Superior temporal gyrus (tissue), 1 donor: ENCODE measurements around the gene TSPEAR.

ENCODE experiments used
- DNase-seq: peaks from one replicate; pipeline ENCODE4 v3.0.0-alpha.2; 2016; ENCODE audit errors: extremely low spot score

TSPEAR gene

DNA sequence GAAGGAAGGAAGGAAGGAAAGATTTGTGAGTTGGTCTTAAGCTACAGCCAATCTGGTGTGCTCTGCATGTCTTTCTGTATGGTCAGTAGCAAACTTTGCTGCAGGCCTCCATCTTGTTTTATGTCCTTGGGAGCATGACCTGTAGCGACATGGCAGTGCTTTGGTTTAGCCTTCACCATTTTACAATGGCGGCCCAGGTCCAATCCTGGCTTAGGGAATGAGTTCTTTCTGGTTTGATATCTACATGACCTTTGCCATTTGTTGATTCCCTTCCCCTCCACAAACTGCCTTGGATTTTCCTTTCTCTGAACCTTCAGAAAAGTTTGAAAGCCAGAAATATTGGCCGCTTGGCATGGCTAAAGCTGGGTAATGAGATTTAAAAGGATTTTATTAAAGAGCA is 30.5 kb upstream of the TSPEAR start:
- DNase-seq = no peak

DNA sequence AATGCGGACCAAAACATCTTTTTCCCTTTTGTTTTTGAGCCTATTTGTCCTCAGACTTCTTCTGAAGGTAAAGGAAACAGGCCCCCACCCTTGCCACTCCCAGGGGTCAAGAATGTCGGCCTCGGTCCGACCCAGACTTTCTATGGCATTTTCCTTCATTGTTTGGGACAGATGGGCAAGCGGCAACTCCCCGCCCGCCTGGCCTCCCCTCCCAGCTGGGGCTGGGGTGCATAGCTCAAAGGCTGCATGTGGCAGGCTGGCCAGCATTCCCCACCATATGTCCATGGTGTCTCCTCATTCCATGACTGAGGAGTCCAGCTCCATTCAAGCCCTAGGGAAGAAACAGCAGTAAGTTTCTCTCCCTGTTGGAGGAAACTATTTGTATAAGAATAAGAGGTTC is 29.4 kb upstream of the TSPEAR start:
- DNase-seq = no peak

DNA sequence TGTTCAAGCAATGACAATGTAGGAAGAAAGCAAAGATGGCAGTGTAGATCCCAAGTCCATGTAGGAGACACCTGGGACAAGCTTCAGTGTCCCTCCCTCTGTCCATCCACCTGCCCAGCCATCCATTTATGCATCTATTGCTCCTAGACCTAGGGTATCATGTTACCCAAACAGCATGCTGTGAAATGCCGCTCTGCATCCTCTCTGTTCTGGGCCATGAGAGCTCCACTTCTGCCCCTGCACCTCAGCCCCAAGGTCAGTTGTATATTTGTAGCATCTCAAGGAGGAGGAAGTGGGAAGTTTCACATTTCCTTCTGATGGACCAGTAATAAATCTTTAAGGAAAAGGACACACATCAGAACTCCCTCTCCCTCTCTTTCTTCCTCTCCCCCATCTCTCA is 27.9 kb upstream of the TSPEAR start:
- no peak for DNase-seq

DNA sequence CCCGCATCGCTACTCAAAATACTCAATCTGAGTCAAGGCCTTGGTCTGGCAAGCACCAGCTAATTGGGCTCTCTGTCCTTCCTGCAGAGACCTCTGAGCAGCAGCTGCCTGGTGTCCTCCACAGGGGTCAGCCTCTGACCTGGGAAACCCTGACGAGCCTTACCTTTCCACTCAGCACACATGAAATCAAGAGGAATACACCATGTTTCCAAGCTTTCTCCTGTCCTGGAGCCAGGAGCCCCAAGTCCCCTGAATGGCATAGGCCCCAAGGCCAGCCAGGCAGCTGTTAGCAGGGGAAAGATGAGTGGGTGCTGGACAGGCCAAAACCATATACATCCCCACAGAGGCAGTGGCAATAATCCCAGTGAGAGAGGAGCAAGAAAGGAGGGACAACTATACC is 27.2 kb upstream of the TSPEAR start:
- DNase-seq = no peak

DNA sequence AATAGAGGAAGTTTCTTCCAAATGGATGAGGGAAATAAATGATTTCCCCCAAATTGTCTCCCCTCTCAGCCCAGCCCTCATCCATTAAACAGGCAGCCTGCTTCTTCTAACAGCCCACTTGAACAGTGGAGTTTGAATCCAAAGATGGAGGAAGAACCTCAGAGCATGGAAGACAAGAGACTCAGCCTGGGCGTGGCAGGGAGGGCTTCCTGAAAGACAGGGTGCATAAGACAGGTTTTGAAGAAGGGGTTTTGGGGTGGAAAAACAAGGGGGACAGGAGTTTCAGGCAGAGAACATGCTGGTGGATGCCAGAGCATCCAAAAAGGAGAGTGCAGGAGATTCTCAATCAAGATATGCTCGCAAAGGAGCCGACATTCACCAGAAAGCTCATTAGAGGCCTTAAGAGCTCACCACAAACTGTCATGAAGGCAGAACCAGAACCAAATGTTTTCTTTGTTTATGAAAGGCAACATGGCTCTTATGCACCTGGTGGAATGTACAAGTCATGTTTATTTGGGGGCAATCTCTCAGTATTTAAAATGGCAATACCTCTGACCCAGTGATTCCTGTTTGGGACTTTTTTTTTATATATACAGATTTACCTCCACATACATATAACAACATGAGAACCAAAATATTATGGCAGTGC is 26.5 kb upstream of the TSPEAR start:
- no peak for DNase-seq

DNA sequence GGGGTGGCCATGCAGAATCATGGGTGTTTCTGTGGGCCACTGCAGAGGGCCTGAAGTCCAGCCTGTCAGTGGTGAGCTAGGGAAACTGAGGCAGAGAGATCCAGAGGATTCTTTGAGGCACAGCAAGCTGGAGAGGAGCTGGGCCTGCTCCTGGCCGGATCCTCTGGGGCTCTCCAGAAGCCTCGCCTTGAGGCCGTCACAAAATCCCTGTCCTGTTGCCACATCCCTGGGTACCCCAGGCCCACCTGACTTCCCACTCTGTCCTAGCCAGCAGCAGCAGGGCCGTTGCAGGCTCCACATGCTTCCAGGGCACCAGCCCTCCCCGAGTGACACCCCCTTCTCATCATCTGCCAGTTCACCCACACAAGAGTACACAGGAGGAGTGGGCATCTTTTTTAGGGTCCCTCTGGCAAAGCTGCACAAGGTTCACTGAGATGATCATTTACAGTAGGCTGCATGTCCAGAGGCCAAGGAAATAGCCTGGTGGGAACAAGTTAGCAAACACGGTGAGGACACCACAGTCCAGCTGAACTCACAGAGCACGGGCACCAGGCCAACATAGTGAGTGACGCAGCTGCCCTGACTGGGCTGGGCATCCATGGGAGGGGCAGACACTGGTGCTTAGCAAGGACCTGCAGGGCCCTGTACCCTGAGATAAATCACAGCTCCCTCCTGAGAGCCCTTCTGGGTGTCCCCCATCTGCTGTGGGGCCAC is 25.1 kb upstream of the TSPEAR start:
- no peak for DNase-seq

DNA sequence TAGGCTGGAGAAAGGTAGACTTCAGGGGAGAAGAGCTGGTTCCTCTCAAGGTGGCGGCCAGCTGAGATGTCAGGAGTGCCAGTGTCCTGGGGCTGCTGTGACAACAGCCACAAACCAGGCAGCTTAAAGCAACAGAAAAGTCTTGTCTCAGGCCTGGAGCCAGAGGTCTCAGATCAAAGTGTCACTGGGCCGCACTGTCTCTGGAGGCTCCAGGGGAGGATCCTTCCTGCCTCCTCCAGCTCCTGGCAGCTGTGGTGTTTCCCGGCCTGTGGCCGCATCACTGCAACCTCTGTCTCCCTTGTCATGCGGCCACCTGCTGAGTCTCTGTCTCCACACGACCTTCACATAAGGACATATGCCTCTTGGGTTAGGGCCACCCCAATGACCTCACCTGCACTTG is 24.4 kb upstream of the TSPEAR start:
- no peak for DNase-seq

DNA sequence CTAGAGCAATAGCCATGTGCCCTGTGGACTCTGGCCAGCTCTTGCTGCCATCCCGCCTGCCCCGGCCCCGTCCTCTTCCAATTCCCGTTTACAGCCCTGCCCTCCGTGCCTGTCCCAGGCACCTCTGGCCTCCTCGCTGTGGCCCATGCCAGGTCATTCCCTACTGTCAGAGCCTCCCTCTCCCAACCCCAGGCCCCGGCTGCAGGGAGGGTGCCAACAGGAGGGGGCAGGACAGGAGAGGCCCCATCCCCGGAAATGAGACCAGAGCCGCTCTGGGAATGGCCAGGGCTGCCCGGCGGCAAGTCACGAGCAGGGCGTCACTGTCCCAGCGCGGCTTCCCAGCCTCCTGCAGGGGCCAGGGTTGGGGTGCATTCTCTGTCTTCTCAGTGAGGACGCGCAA is 23.5 kb upstream of the TSPEAR start:
- no peak for DNase-seq

DNA sequence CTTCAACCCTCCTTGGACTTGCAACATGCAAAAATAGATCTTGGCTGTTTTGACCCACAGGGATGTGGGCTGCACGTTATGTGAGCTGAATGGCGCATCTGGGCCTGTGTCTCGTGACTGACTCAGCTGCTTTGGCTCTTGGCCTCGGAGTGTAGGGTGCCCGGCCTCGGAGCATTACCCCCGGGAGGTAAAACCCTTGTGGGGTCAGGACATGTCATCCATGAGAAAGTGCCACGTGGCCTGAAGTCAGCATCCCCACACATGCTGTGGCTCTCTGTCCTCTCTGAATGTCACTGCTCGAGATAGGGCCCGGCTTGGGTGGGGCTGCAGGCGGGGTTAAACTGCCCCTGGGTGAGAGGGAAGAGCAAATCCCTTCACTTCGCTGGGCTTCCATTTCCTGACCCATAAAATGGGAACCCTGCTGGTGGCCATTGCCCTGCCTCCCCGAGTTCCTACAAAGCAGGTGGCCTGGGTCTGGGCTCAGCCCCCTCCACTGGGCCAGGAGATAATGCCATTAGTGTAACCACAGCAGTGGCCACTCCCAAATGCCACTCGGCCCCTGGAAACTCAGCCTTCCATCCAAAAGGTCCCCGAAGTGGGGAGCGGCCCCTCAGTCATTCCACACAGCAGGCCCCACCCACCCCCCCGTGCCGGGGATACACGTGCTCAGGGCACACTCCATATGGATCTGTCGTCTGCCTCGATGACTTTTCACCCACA is 22.8 kb upstream of the TSPEAR start:
- DNase-seq = no peak

DNA sequence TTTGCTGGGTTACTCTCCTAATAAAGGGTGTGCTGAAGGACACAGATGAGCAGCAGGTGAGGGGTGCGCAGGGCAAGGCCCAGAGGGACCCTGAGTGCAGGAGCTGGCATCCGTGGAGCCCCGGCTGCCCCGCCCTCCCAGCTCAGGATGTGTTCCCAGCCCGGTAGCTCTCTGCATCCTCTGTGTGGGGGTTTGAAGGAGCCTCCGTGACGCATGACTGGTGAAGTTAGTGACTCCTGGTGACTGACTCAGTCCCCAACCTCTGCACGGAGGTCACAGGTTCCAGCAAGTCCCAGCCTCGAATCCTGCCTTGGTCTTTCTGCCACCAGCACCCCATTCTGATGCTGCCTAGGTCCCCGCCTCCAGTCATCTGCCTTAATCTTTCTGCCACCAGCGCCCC is 21.6 kb upstream of the TSPEAR start:
- DNase-seq = no peak

DNA sequence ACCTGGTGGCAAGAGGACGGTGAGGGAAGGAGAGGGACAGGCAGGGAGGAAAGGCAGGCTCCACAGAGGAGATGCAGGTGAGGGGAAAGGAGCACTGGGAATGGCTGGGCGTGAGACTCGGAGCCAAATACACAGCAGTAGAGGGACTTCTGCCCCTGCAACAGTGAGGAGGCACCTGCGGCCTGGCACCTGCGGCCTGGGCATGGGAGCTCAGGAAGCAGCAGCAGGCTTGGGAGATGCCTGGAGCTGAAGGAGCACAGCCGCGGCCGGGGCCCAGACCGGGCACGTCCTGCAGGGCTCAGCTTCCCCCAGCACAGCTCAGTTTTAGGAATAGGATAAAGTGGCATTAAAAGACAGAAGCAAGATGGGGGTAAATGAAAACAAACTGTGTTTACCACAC is 20.9 kb upstream of the TSPEAR start:
- DNase-seq = no peak

DNA sequence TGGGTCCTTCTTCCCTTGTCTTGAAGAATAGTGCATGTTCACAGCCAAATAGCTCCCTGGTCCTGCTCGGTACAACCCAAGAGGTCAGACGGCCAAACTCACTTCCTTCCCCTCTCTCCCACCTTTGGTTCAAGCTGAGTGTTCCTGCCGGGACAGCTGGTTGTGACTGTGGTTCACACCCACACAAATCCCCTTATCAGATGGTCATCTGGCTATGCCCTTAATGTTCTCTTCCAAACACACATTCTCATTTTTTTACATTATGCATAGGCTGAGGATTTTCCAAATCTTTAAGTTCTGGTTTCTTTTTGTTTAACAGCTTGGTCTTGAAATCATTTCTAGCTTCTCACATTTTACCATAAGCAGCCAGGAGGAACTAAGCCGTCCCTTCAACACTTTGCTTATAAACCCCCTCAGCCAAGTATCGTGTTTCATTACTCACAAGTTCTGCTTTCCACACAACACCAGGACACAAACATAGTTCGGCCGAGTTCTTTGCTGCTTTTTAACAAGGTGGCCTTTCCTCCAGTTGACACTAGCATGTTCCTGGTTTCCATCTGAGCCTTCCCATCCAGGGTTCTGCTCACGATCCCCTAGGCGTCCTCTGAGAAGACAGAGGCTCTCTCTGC is 19.7 kb upstream of the TSPEAR start:
- DNase-seq = no peak

DNA sequence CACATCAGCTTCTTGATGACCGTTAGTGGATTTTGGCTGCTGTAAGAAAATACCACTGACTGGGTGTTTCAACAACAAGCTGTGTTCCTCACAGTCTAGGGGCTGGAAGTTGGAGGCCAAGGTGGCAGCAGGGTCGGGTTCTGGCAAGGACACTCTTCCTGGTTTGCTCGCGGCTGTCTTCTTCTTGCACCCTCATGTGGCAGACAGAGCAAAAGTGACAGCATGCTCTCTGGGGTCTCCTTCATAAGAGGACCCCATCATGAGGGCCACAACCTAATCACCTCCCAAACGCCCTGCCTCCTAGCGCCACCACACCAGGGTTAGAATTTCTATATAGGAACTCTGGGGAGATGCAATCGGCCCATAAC is 18.6 kb upstream of the TSPEAR start:
- no peak for DNase-seq

DNA sequence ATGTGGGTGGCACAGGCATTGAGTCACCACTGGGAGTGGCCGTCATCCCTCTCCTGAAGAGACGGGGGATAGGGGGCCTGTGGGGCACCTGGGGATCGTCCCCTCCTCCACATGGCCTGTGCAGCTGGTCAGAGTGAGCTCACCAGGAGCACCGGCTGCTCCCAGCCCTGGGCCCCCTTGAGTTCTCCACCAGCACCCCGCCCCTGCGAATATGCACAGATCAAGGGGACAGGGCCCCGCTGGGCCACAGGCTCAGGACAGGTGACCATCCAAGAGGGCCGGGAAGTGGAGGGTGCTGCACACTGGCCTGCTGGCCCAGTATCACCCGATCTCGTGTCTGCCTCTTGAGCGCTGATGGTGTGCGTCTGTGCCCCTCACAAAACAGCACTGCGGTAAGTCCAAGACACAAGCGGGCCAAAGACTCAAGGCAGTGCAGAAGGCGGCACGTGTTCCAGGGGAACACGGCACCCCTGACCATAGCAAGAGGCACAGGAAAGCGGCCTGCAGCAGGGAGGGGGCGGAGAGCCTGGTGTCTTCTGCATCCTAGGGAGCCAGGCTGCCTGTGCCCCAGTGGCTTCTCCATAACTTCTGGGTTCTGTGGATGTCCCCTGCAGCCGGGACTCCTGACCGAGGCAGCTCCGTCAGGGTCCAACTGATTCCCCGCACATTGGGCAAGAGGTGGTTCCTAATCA is 18.1 kb upstream of the TSPEAR start:
- DNase-seq = no peak

DNA sequence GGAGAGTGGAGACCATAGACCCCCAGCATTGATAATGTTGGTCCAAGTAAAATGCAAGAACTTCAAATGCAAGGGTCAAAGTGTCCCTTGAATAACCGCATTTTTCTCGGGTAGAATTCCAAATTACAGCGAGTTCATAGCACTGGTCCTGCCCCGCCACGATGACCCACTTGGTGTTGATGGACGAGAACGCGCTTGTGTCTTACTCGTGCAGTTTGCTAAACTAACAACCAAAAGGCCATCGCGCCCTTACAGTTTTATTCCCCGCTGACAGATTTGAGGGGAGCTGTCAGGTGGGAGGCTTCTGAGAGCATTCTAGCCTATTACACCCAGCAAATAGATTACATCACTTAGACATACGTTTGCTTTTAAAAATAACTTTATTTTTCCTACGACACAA is 17.3 kb upstream of the TSPEAR start:
- DNase-seq = no peak

DNA sequence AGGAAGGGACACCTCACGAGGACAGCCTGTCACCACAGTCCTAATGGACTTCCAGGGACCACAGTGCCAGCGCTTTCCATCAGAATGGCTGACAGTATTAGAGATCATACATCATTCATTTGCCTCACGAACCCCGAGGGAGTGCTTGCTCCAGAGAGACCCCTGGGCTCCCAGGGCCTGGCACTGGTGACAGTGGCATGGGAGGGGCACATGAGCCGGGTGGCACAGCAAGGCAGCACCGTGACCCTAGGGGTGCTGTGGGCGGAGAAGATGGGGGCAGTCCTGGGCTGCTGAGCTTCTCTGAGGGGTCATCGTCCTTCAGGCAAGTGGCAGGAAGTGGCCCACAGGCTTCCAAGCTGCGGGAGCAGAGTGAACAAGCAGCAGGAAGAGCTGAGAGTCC is 16.4 kb upstream of the TSPEAR start:
- DNase-seq = no peak

DNA sequence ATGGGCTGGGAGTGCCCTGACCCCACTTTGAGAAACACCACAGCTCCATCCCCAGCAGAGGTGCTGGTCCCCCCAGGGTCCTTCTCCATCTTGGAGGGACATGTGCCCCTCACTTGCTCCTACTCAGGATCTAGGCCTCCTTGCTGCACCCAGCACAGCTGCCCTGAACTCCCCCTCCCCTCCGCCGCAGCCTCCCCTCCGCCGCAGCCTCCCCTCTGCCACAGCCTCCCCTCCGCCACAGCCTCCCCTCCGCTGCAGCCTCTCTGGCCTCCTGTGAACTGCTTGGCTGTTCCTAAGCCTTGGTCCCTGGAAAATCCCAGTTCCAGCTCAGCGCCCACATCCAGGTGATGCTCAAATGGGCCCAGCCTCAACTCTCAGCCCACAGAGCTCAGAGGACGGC is 15.9 kb upstream of the TSPEAR start:
- DNase-seq = no peak

DNA sequence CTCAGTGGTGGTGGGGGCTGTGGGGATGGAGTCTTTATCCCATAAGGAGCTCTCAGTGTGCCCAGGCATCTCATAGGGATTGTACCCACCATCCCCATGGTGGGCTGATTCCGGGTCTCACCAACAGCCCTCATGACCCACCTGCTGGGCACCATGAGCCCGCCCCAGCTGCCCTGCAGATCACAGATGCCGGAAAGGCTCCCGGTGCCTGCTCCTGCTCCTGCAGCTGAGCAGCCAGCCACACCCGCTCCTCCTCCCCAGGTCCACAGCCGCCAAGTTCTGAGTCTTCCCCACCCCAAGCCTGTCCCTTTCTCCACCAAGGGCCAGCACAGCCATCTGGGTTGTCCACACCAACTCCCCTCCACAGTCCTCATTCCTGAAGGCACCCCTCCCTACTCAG is 15.5 kb upstream of the TSPEAR start:
- no peak for DNase-seq

DNA sequence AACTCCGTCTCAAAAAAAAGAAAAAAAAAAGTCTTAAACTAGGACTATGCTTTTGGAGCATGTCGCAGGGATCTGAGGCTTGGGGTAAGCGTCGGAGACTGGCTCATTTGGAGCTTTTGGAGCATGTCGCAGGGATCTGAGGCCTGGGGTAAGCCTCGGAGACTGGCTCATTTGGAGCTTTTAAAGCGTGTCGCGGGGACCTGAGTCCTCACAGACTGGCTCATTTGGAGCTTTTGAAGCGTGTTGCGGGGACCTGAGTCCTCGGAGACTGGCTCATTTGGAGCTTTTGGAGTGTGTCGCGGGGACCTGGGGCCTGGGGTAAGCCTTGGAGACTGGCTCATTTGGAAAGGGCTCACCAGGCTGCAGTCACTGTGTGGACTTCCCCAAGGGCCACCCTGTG is 13.6 kb upstream of the TSPEAR start:
- DNase-seq = no peak

DNA sequence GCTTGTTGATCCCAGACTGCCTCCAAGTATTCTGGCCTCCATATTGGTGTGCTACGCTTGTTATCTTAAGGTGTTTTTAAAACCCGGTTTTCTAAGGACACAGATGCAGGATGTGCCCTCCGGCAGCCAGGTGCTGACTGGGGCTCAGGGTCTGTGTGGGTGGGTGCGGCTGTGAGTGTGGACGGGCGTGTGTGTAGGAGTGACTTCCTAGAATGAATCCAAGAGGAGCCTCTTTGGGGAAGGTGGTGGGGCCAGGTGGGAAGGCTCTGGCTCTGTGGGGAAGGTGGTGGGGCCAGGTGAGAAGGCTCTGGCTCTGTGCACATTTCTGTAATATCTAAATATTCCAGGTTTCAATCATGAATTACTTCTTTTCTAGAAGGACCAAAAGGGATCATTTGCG is 12.8 kb upstream of the TSPEAR start:
- no peak for DNase-seq

DNA sequence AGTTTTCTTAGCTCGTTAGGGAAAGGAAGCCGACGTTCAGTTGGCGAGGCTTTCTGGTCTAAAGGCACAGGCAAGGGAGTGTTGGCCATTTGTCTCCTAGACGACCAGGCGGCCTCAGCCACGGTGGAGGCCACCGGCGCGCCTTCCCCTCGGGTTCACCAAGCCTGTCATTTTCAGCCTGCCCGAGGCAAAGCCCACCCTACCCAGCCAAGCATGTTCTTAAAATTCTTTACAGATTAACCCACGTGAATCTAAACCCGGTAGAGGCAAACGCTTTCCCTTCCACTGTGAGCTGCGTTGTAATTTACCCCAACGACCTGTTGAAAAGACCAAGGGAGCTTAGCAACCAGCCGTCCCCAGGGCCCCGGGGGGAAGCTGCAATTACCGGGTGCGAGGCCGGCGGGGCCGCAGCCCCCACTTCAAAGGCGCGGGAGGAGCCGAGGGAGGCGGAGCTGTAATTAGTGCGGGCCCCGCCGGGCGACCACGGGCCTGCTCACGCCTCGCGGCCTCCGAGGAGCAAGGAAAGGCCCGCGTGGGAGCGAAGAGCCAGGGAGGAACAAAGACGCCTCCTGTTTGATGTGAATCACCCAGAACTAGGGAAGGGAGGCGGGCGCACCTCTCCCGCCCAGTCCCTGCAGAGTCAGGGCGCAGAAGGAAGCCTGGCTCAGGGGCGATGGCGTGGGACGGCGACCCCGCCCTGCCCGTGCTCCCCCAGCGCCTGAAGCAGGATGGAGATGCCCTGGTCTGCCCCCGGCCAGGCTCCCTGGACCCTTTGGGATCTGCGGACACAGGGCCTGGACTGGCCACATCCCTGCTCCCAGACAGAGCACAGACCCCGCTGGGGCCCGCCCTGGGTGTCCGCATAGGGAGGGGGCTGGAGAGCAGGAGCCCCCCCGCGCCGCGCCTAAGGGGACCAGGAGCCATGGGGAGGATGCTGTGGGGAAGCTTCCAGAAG is 12.1 kb upstream of the TSPEAR start:
- DNase-seq = no peak
